SU-DHL-6 (cell line): ENCODE data around the gene MAP3K2.

Experiments used
- EZH2phosphoT487 ChIP-seq: fragments of 200-600 bp; sonication (generic), shearing (Covaris generic); conservative IDR thresholded peaks from 2 replicates; pipeline ENCODE4 v1.6.1; 2018; ENCODE audit warnings: mild to moderate bottlenecking, antibody characterized with exemption, low read length, moderate library complexity, mixed read lengths
- TF ChIP-seq, protein P1 (sequence below): fragments of 200-600 bp; sonication (generic); IDR thresholded peaks from one replicate; pipeline ENCODE4 v1.5.1; 2017; ENCODE audit warnings: antibody characterized with exemption, mild to moderate bottlenecking, low read length, moderate library complexity; ENCODE audit not compliant: insufficient read depth, poor library complexity, severe bottlenecking

DNA sequence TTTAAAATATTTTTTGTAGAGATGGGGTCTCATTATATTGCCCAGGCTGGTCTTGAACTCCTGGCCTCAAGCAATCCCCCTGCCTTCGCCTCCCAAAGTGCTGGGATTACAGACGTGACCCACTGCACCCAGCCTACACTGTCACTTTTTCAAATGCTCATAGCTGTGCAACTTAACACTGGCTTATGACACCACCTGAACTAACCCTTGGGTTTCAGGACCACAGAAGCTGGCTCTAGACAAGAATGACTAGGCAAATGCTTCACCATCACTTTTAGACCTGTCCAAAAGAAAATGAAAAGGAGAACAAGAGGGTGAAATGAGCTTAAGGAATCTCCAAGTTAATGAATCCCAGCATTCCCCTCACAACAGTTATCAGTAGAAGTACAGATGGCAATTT, 107.1 kb downstream of the MAP3K2 start:
- TF ChIP-seq, protein P1, sequence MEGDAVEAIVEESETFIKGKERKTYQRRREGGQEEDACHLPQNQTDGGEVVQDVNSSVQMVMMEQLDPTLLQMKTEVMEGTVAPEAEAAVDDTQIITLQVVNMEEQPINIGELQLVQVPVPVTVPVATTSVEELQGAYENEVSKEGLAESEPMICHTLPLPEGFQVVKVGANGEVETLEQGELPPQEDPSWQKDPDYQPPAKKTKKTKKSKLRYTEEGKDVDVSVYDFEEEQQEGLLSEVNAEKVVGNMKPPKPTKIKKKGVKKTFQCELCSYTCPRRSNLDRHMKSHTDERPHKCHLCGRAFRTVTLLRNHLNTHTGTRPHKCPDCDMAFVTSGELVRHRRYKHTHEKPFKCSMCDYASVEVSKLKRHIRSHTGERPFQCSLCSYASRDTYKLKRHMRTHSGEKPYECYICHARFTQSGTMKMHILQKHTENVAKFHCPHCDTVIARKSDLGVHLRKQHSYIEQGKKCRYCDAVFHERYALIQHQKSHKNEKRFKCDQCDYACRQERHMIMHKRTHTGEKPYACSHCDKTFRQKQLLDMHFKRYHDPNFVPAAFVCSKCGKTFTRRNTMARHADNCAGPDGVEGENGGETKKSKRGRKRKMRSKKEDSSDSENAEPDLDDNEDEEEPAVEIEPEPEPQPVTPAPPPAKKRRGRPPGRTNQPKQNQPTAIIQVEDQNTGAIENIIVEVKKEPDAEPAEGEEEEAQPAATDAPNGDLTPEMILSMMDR: no peak
- TF ChIP-seq EZH2phosphoT487: no peak
